GM18520 (cell line): Measurements from ENCODE around the gene LUC7L2.
A peak's percentile ranks its signal among the peaks of the same experiment; 100 is the strongest.
"Not testable (repeated sequence)": the region's sequence is repeated elsewhere in the genome, so short reads cannot be mapped to it uniquely, and the experiment has no call there.

Experiments
- ATAC-seq: cut with Tn5 transposase; IDR thresholded peaks from one replicate; pipeline ENCODE4 v1.9.1; 2021; ENCODE audit not compliant: unreplicated experiment

LUC7L2 gene

DNA sequence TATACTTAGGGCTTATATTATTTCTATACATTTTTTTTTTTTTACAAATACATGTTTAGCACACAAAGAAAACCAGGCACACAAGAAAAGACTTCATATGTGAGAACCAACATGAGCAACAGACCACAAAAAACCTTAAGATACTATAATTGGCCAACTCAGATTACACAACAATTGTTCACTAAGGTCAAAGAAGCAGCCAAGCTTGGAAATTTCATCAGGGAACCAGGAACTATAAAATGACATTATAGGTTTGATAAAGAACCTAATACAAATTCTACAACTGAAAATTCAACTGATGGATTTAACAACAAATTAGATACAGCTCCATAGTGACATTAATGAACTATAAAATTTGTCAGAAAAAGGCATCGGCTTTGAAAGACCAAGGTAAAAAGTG is 4.4 kb upstream of the LUC7L2 start:
- ATAC-seq: no peak

DNA sequence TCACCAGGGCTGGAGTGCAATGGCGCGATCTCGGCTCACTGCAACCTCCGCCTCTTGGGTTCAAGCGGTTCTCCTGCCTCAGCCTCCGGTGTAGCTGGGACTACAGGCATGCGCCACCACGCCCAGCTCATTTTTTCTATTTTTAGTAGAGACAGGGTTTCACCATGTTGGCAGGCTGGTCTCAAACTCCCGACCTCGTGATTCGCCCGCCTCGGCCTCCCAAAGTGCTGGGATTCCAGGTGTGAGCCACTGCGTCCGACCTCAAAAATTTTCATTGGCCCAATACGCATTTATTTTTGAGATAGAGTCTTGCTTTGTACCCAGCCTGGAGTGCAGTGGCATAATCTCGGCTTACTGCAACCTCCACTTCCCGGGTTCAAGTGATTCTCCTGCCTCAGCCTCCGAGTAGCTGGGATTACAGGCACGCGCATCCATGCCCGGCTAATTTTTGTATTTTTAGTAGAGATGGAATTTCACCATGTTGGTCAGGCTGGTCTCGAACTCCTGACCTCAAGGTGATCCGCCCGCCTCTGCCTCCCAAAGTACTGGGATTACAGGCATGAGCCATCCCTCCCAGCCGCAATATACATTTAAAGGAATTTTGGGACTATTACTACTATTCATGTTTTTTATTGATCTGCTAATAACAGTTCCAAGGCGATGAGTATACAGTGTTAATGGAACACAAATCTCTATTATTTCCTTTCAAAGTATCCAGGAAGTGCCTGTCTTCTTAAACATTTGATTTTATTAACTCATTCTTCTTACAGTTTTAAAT is 1.8 kb upstream of the LUC7L2 start:
- not testable (repeated sequence) for ATAC-seq

DNA sequence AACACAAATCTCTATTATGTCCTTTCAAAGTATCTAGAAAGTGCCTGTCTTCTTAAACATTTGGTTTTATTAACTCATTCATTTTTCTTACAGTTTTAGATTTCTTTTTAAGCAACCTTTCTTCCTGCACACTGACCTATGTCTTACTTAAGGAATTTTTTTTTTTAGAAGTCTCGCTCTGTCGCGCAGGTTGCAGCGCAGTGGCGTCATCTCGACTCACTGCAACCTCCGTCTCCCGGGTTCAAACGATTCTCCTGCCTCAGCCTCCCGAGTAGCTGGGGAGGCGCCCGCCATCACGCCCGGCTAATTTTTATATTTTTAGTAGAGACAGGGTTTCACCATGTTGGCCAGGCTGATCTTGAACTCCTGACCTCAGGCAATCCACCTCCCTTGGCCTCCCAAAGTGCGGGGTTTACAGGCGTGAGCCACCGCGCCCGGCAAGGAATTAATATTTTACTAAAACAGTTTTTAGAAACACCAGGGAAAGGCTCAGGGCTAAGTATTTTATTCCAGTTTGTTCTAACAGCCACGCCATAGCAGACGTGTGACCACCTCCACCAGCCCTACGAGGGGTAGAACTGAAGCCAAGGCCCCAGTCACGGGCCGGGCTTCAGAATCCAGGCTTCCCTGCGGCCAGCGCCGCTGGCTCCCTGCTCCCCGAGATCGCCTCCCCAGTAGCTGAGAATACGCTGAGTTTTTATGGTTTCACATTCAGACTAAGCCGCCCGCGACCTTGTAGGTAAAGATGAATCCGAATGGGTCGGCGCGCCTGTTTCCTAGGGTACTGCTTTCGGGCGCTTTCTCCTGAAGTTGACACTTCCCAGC is 941 bp upstream of the LUC7L2 start:
- ATAC-seq: no peak

DNA sequence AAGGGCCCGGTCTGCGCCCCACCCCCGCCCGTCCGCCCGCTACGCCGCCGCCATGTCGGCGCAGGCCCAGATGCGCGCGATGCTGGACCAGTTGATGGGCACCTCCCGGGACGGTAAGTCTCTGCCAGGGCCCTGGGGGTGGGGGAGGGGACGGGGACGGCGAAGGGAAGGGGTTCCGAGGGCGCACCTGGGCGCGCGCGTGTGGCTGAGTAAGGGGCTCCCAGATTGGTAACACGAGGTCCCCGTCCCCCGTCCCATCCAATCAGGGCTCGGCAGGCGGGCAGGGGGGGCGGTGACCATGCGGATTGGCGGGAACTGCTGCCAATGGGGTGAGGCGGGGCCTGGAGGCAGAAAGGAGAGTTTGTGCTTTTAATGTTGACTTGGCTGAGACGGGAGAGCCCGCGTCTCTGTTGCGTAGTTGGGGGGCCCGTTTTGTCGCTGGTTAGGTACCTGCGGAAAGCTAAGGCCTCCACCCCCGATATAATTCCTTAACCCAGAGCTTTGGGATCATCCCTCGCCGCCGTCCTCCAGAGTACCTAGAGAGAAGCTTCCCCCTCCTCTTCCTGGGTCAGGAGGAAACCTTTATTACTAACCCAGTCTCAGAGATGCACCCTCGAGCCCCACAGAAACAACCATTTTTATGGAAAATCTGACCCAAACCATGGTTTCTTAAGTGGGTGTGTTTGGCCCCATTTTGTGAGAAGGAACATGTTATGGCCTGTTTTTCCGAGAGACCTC is 685 bp downstream of the LUC7L2 start:
- peak; percentile 42 for ATAC-seq

DNA sequence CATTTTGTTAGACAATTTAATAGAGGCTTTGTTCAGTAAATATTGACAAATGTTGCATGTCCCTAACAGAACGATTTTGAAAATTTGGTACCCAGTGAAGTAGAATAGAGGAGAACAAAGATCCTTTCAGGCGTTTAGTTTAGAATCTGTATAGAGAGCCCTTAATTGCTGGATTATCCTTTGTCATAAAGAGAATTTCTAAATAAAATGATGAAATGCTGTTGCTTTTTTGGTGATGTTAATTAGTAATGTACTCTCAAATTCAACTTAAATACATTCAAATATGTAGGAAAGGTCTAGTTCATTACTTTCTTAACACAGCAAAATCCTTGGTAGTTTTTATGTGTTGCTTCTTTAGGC is 1.2 kb downstream of the LUC7L2 start:
- ATAC-seq: no peak

DNA sequence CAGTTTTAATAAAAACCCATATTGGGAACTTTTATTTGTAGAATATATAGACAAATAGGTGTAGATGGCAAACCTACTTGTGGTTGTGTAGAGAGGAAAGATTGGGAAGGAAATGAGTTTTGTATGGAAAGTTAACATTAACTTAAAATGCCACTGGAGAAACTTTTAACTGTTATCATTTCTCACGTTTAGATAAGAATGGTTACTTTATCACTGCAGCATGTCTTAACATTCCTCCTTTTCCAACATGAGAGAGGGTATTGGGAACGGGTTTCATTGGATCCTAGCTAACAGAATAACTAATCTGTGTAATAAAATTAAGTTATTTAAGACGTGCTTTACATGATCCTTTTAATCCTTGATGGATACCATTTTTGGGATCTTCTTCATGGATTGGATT is 1.8 kb downstream of the LUC7L2 start:
- ATAC-seq: no peak

DNA sequence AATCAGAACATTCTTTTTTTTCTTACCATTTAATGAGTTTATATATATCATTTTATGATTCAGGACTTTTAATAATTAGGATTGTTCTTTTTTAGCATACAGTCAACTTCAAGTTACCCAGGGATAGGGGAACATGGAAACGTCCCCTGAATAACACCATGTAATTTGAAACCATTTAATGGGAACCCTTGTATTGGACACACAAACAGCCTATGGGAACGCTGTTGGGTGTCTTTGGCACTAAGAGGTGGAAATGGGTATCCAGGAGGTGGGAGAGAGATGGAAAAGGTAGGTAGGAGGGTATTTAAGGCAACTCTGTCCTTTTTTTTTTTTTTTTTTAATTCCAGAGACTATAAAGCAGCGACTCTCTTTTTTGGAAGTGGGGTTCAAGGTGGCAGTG is 2.6 kb downstream of the LUC7L2 start:
- no peak for ATAC-seq

DNA sequence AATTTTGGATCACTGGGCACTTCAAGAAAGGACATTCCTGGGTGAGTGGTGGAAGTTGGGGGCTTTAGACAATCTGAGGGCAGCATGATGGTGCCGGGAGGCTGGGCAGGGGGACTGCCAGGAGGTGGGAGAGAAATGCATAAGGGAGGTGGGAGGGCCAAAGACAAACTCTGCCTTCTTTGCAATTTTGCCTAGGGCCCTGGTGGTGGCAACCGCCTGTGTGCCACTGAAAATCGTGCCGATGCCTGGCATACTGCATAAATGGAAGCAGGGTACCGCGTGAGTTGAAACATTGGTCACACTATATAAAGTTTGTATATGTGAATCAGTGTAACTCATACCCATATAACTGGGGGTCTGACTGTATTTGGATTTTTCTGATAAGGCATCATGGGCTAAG is 3.3 kb downstream of the LUC7L2 start:
- no peak for ATAC-seq

DNA sequence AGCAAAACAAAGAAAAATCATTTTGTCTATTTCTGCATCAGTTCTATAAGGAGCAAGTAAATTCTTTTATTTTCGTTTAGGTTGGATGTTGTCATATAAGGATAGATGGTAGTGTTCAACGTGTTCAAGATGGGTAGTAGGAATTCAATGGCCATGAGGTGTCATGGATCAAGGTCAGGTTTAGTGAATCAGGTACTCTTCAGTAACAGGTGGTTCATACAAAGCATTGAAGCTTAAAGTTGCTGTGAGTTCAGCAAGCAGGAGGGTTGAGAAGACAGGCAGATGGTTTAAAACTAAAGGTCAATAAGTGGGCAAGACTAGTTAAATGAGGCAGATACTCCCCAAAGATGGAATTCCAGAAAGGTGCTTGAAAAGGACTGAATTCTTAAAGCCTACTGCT is 5.6 kb downstream of the LUC7L2 start:
- ATAC-seq: no peak

DNA sequence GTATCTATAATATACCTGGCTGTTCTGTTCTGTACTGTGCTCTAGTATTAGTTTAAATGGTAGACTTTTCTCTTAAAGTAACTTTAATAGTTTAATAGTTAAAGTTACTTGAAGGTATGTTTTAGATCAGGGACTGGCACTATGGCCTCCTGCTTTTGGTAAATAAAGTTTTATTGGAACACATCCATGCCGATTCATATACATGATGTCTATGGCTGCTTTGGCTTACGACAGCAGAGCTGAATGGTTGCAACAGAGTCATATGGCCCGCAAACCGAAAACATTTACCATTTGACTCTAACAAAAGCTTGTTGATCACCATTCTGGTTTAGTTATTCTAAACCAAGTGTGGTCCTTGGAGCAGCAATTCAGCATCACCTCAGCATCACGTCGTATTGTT is 6.7 kb downstream of the LUC7L2 start:
- ATAC-seq: no peak

DNA sequence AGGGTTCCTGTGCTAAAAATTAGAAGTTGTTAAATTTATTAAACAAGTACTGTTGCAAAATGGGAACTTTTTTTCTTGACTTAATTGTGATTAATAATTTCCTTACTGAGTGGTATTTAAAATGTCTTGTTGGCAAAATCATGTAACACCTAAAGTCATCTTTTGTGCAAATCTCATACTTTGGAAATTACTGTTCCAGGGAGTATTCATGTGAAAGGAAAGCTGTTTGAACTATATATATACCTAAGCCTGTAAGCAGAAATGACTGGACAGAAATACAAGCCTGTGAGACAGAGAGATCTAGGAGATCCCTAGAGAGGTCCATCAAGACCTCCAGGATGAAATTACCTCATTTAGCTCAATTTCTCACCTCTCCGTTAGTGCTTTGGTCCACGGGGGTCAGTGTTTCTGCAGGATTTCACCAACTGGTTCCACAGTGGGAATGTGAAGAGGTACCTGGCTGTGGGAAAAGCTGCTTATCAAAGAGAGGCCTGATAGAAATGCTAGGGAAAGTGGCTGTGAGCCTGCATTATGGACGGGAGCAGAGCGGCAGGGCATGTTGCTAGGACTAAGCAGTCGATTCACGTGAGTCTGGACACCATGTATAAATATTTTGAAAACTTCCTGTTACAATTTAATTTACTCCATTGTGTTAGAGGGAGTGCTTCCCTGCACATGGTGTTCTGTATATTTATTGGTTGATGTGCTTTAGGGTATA is 7.9 kb downstream of the LUC7L2 start:
- ATAC-seq: no peak

DNA sequence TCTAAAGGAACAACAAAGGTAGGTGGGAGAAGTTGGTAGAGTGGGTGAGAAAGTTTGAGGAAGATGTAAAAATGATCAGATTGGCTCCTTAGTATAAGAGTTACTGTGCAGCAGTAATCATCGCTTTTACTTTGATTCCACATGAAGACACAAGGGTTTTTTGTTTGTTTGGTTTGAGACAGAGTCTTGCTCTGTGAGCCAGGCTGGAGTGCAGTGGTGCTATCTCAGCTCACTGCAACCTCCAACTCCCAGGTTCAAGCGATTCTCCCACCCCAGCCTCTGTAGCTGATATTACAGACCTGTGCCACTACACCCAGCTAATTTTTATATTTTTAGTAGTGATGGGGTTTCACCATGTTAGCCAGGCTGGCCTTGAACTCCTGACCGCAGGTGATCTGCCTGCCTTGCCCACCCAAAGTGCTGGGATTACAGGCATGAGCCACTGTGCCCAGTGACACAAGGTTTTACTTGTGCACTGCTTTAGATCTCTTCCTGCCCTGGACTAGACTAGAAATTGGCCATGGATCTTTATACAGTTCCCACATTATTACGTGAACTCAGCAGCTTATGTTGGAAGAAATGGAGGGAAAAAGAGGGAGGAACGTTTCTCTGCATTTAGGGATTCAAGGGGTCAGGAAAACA is 10.7 kb downstream of the LUC7L2 start:
- ATAC-seq: no peak

DNA sequence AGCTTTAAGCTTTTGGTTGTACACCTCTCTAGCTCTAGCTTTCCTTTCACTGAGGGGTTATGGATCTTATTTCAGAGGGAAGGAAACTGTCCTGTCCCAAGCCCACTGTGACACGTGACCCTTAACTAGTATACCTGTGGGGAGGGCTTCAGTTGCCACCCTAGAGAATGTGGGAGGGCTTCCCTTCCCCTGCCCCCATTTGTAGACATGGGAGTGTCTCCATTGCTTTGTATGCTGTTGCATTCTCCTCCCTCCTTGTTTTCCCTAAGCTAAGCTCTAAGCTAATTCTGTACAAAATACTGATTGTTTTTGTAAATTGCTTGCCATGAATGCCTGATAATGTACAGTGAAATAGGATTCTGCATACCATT is 11.2 kb downstream of the LUC7L2 start:
- no peak for ATAC-seq

DNA sequence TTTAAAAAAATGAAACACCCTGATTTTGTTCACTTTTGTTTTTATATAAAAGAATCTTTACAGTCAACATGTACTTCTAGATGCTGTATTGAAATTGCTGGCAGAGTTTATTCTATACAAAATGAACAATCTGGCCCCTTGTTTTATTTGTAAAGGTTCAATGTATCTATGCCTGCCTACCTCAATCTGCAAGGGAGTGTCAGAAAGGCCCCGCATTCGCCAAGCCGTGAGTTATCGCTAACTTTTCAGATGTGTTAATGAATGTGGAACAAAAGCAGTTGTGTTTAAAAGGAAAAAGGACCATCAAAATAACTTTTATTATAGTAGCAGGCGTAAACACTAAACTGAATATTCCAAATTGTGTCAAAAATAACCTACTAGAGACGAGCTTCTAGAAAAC is 14.6 kb downstream of the LUC7L2 start:
- ATAC-seq: no peak

DNA sequence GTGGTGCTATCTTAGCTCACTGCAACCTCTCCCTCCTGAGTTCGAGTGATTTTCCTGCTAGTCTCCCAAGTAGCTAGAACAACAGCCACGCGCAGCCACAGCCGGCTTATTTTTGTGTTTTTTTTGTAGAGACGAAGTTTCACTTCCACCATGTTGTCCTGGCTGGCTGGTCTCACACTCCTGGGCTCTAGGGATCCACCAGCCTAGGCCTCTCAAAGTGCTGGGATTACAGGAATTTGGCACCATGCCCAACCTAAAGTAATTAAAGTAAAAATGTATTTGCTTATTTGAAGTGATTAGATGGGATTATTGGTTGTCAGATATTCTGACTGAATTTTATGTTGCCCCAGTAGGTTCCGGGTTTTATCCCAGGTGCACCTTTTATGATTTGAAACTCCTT is 22.7 kb downstream of the LUC7L2 start:
- ATAC-seq: no peak

DNA sequence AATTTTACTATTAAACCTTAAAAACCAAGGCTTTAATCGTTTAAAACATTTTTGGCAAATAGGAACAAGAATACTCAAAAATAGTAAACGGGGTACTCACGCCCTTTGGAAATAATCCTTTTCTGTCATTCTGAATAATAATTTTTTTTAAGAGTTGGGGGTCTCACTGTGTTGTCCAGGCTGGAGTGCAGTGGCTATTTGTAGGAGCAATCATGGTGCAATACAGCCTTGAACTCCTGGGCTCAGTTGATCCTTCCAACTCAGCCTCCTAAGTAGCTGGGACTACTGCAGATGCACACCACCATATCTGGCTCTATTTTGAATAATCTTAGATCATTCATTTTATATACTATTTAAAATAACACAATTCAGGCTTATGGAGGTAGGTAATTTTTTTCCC is 24.9 kb downstream of the LUC7L2 start:
- no peak for ATAC-seq

DNA sequence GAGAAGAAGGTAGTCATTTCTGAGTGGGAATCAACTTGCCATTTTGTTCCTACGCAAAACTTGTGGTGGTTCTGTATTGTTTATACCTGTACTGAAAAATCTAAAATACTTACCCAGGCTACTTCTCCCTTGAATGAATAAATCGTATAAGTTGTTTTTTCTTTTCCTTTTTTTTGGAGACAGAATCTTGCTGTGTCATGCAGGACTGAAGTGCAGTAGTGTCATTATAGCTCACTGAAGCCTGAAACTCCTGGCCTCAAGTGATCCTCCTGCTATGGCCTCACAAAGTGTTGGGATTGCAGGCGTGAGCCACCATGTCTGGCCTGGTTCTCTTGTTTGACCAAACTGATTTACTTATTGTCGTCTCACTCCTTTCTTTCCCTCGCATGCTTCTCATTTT is 27.9 kb downstream of the LUC7L2 start:
- no peak for ATAC-seq

DNA sequence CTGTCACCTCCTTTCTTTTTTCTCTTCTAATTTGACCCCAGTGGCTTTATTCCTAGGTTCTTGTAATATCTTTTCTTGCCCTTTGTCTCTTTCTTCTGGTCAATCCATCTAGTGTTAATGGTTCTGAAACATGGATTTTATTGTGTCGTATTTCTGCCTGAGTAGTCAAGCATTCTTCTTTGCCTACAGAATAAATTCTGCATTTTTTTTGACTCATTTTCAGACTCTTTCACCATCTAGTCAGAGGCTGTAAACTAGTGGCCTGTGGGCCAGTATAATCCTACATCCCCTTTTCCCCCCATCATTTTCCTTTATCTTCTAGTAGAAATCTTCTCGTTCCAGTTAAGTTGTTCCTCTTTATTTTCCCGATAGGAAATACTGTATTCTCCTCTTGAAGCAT is 29.4 kb downstream of the LUC7L2 start:
- ATAC-seq: no peak

DNA sequence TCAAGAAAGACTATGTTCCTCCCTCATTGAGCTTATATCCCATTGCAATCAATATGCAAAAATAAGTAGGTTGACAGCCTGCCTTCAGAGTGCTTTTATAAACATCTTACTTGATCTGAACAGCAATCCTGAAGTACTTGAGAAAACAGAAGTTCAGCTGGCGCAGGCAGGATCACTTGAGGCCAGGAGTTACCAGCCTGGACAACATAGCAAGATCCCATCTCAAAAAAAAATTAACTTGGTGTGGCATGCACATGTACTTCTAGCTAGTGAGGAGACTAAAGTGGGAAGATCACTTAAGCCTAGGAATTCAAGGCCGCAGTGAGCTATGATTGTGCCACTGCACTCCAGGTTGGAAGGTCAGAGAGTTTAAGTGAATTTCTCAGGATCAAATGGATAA is 30.1 kb downstream of the LUC7L2 start:
- no peak for ATAC-seq

DNA sequence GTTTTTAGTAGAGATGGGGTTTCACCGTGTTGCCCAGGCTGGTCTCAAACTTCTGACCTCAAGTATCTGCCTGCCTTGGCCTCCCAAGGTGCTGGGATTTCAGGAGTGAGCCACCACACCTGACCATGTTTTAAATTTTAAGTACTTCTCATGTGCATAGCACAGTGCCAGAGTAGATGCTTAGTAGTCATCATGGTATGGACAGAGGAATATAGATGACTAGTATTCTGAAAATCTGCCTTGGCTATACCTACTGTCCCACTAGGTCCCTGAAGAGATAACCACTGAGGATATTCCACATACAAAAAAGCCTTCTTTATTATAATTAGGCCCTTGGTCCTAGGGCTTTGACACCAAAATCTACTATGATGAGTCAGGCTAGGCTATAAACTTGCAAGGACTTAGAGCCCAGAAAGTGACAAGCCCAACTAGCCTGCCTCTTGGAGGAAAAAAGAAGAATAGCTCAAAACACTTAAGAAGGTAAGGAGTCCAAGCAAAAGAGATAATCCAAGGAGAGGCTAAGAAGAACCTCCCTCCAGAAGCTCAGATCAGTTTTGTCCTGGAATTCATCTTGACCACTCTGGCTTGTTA is 34.0 kb downstream of the LUC7L2 start:
- ATAC-seq: no peak
